Rectal smooth muscle tissue (tissue), 1 donor: ENCODE data around the gene MOAP1.
"Not testable (repeated sequence)": the region's sequence is repeated elsewhere in the genome, so short reads cannot be mapped to it uniquely, and the experiment has no call there.

Experiments
- H3K27ac ChIP-seq: one replicate; pipeline ENCODE4 v1.7.0; 2013; ENCODE audit warnings: low read depth, low read length, inconsistent platforms
- H3K27me3 ChIP-seq: one replicate; pipeline ENCODE4 v1.7.0; 2013; ENCODE audit warnings: low read length; ENCODE audit not compliant: control insufficient read depth, insufficient read depth
- H3K36me3 ChIP-seq: one replicate; pipeline ENCODE4 v1.7.0; 2013; ENCODE audit warnings: low read length; ENCODE audit not compliant: control insufficient read depth, insufficient read depth
- H3K4me1 ChIP-seq: one replicate; pipeline ENCODE4 v1.7.0; 2013; ENCODE audit warnings: low read length; ENCODE audit not compliant: control insufficient read depth, insufficient read depth
- H3K4me3 ChIP-seq: one replicate; pipeline ENCODE4 v1.7.0; 2013; ENCODE audit warnings: low read length
- H3K9ac ChIP-seq: one replicate; pipeline ENCODE4 v1.7.0; 2013; ENCODE audit warnings: low read length

Gene MOAP1

GRCh38 chr14:93156693-93157369 is 27.9 kb downstream of the MOAP1 start:
- H3K4me3 ChIP-seq, result no peak overlapping the region
- H3K27me3 ChIP-seq, result no peaks in the 10 kb centered on the region
- no peaks in the 10 kb centered on the region for H3K4me1 ChIP-seq
- no peak overlapping the region for H3K27ac ChIP-seq
- no peaks in the 10 kb centered on the region for H3K36me3 ChIP-seq
- H3K9ac ChIP-seq, result no peak overlapping the region

- H3K9ac ChIP-seq, result no peak overlapping the region
- H3K27ac ChIP-seq, result no peak overlapping the region
- no peaks in the 10 kb centered on the region for H3K4me1 ChIP-seq
- no peaks in the 10 kb centered on the region for H3K36me3 ChIP-seq
- H3K27me3 ChIP-seq, result no peaks in the 10 kb centered on the region
- H3K4me3 ChIP-seq, result no peak overlapping the region
These were observed 29.0 kb downstream of the MOAP1 start for GRCh38 chr14:93155667-93156066.

GRCh38 chr14:93153121-93153520 is 31.6 kb downstream of the MOAP1 start:
- Histone ChIP-seq H3K9ac (no peak overlapping the region), H3K27ac (no peak overlapping the region), H3K4me3 (no peak overlapping the region), H3K4me1 (no peaks in the 10 kb centered on the region), H3K36me3 (no peaks in the 10 kb centered on the region), H3K27me3 (no peaks in the 10 kb centered on the region)

- no peaks in the 10 kb centered on the region for H3K4me1 ChIP-seq
- no peaks in the 10 kb centered on the region for H3K27me3 ChIP-seq
- H3K9ac ChIP-seq, result no peak overlapping the region
- H3K4me3 ChIP-seq, result no peak overlapping the region
- no peaks in the 10 kb centered on the region for H3K36me3 ChIP-seq
- no peak overlapping the region for H3K27ac ChIP-seq
These were observed 34.2 kb downstream of the MOAP1 start for GRCh38 chr14:93150227-93151208.

- H3K27ac ChIP-seq, result no peak overlapping the region
- H3K36me3 ChIP-seq, result no peaks in the 10 kb centered on the region
- no peak overlapping the region for H3K9ac ChIP-seq
- no peak overlapping the region for H3K4me3 ChIP-seq
- no peaks in the 10 kb centered on the region for H3K4me1 ChIP-seq
- no peaks in the 10 kb centered on the region for H3K27me3 ChIP-seq
These were observed 35.7 kb downstream of the MOAP1 start for GRCh38 chr14:93148979-93149378.

GRCh38 chr14:93146119-93146518 is 38.6 kb downstream of the MOAP1 start:
- H3K36me3 ChIP-seq, result no peaks in the 10 kb centered on the region
- H3K9ac ChIP-seq, result no peak overlapping the region
- H3K27me3 ChIP-seq, result no peaks in the 10 kb centered on the region
- H3K4me3 ChIP-seq, result no peak overlapping the region
- H3K4me1 ChIP-seq, result no peaks in the 10 kb centered on the region
- no peak overlapping the region for H3K27ac ChIP-seq

- H3K4me3 ChIP-seq, result no peak overlapping the region
- no peaks in the 10 kb centered on the region for H3K36me3 ChIP-seq
- no peaks in the 10 kb centered on the region for H3K27me3 ChIP-seq
- H3K9ac ChIP-seq, result no peak overlapping the region
- H3K27ac ChIP-seq, result no peak overlapping the region
- H3K4me1 ChIP-seq, result no peaks in the 10 kb centered on the region
These were observed 41.6 kb downstream of the MOAP1 start for GRCh38 chr14:93142854-93143652.

- H3K9ac ChIP-seq, result no peak overlapping the region
- H3K4me1 ChIP-seq, result no peaks in the 10 kb centered on the region
- no peak overlapping the region for H3K27ac ChIP-seq
- H3K36me3 ChIP-seq, result no peaks in the 10 kb centered on the region
- no peak overlapping the region for H3K4me3 ChIP-seq
- no peaks in the 10 kb centered on the region for H3K27me3 ChIP-seq
These were observed 46.8 kb downstream of the MOAP1 start for GRCh38 chr14:93137864-93138263.

- not testable (repeated sequence) for H3K36me3 ChIP-seq, H3K9ac ChIP-seq, H3K27me3 ChIP-seq, H3K27ac ChIP-seq, H3K4me3 ChIP-seq, H3K4me1 ChIP-seq
These were observed 48.2 kb downstream of the MOAP1 start for GRCh38 chr14:93136508-93136907.

- H3K27me3 ChIP-seq, result no peaks in the 10 kb centered on the region
- no peak overlapping the region for H3K9ac ChIP-seq
- no peaks in the 10 kb centered on the region for H3K36me3 ChIP-seq
- no peaks in the 10 kb centered on the region for H3K4me1 ChIP-seq
- no peak overlapping the region for H3K4me3 ChIP-seq
- H3K27ac ChIP-seq, result no peak overlapping the region
These were observed 48.7 kb downstream of the MOAP1 start for GRCh38 chr14:93136009-93136408.

- Histone ChIP-seq H3K27me3 (no peaks in the 10 kb centered on the region), H3K4me3 (no peak overlapping the region), H3K27ac (no peak overlapping the region), H3K9ac (no peak overlapping the region), H3K36me3 (no peaks in the 10 kb centered on the region), H3K4me1 (no peaks in the 10 kb centered on the region)
These were observed 49.3 kb downstream of the MOAP1 start for GRCh38 chr14:93135399-93135798.

- H3K36me3 ChIP-seq, result no peaks in the 10 kb centered on the region
- H3K4me1 ChIP-seq, result no peaks in the 10 kb centered on the region
- no peak overlapping the region for H3K9ac ChIP-seq
- no peak overlapping the region for H3K4me3 ChIP-seq
- H3K27me3 ChIP-seq, result no peaks in the 10 kb centered on the region
- no peak overlapping the region for H3K27ac ChIP-seq
These were observed 51.2 kb downstream of the MOAP1 start for GRCh38 chr14:93133464-93133863.
